TTC549 (cell line): ENCODE results near the gene CFAP77.
"Not testable (repeated sequence)": the region's sequence is repeated elsewhere in the genome, so short reads cannot be mapped to it uniquely, and the experiment has no call there.

ENCODE experiments used
- FAIRE-seq: peaks from 2 replicates; lab custom pipeline; 2012; peaks lifted over from hg19 to GRCh38; lab: Jason Lieb, UNC

Gene CFAP77

GRCh38 chr9:132547976-132548730 lies 138.1 kb downstream of the CFAP77 start:
- no peak for FAIRE-seq

DNA sequence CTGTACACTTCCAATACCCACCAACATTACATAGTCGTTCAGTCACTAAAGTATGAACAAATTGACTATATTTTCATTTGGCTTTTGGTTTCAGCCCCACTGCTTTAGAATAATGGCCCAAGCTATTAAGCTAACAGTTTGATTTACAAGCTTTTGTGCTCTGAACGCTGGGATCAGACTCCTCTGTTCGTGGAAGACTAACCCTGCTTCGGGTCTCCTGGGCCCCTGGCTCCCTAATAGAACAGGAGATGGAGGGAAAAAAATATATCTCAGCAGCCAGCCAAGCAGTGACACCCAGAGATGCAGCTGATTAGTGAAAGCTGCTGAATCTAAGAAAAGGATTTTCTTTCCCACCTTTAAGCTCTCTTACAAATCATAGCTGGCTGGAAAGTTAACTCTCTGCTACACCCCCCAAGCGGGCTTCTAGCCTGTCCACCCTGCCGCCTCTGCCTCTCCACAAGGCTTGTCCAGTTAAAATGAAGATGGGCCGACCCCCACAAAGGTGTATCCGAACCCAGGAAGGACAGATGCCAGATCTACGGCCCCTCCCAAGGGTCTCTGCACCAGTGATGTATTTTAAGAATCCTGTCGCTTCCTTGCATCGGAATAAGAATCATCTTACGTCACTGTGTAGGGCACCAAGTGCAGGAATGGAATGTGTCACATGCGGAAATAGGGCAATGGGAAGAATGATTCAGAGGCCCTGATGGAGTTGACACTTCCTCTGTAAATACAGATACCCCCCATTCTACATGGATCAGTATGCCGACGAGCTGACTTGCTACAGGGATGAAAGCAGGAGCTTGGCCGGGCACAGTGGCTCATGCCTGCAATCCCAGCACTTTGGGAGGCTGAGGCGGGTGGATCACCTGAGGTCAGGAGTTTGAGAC lies 139.0 kb downstream of the CFAP77 start:
- no peak for FAIRE-seq

DNA sequence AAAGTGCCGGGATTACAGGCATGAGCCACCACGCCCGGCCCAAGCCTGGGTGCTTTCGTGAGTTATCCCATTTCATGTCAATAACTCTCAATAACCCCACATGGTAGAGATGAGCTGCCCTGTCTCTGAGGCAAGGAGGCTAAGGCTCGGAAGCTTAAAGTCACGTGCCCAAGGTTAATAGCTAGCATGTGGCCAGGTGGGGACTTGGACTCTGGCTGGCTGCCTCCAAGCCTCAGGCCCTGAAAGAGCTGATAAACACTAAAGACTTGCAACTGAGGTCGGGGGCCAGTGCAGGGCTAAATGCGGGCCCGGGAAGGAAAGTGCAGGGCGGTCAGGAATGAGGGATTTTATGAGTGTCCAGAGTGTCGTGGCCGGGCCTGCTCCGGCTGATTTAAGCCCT lies 141.5 kb downstream of the CFAP77 start:
- FAIRE-seq = no peak

DNA sequence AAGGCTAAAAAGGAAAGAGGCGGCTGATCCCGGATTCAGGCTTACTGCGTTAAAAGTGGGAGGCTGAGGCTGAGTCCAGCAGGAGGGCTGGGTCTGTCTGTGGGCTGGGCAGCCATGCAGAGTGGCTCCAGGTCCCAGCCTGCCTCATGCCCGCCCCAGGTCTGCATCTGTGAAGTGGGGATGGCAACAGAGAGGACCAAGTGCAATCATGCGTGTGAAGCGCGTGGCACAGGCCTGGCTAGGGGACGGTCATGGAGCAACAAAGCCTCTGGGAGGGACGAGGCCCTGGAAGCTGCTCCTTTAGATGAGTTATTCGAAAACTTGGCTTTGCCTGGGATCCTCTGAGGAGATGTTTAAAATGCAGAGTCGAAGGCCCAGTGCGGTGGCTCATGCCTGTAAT lies 142.0 kb downstream of the CFAP77 start:
- FAIRE-seq = no peak

- no peak for FAIRE-seq
These were observed 144.7 kb downstream of the CFAP77 start for GRCh38 chr9:132554755-132555154.

DNA sequence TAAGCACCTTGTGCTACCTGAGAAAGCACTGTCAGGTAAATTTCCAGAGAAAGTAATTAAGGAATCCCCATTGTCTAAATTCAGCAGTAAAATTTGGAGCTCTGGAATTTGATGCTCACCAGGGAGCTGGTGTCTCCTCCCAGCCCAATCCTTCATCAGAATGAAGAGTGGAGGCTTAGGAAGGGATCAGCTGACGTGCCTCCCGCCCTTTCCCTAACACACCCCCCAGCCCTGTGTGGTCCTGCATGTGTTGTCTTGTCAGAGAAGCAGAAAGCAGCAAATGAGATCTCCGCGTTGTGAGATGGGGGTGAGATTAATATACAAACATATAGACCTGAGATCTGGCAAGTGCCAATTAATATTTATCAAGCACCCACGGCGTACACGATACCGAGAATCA lies 145.5 kb downstream of the CFAP77 start:
- FAIRE-seq = no peak

- FAIRE-seq = no peak
These were observed 146.2 kb downstream of the CFAP77 start for GRCh38 chr9:132556235-132556634.

DNA sequence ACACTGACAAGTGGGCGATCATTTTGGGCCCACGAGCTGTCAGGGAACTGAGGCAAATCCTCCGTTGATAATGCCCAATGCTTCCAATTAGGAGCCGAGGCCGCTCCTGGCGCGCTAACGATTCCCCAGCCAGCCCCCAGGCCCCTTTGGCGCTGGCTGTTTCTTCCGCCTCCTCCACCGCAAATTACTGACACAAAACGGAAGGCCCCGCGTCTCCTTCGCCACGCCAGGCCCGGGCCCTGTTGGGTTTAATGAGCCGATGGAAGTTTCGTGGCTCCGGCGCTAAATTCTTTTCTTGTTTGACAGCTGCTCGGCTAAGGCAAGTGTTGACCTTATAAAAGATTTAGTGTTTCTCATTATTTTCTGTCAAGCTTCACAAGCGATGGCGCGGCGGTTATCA lies 146.7 kb downstream of the CFAP77 start:
- FAIRE-seq = no peak

GRCh38 chr9:132557159-132557558 lies 147.1 kb downstream of the CFAP77 start:
- FAIRE-seq = no peak

DNA sequence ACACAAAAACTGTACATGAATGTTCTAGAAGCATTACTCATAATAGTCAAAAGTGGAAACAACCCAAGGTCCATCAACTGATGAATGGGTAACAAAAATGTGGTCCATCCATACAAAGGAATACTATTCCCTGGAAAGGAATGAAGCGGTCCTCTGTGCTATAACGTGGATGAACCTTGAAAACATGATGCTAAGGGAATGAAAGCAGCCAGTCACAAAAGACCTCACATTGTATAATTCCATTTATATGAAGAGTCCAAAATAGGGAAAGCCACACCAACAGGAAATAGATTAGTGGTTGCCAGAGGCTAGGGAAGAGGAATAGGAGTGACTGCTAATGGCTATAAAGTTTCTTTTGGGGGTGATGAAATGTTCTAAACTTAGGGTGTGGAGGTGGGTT lies 149.7 kb downstream of the CFAP77 start:
- no peak for FAIRE-seq

DNA sequence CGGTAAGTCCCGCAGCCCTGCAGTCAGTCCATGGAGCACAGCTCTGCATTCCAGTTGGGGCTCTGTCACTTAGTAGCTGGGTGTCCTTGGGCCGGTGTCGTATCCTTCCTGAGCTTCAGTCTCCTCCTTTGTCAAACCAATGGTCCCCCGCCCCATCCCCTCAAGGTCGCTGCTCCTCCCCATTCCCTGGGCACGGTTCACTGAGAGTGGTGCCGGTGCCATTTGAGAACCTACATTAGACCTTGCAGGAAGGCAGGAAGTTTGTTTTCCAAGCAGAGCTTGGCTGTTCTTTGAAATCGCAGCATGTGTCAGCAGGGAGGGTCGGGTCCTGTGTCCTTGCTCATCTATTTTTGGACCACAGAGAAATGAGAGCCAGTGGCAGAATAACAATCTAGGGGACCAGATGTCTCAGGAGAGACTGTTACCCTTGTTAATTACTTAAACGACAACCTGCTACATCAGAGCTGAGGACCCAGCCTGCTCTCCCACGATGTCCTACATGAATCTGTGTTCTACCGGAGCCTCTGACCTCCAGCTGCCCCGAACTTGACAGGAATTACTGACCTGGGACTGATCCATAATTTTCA lies 150.7 kb downstream of the CFAP77 start:
- FAIRE-seq = no peak

GRCh38 chr9:132562306-132562573 lies 152.2 kb downstream of the CFAP77 start:
- FAIRE-seq = no peak

DNA sequence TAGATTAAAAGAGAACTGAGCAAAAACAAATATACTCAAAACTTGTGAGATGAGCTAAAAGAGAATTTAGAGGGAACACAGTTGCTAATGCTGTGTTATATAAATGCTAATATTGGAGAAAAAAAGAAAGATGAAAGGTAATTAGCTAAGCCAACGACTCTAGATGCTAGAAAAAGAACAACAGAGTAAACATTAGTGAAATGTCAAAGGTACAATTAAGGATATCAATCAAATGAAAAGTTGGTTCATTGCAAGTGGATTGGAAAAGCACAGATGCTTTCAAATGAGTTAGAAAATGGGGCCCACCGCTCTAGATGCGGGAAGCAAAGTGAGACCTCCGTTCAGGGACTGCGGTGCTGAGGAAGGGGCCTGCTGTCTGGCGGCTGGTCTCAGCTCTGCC lies 154.5 kb downstream of the CFAP77 start:
- no peak for FAIRE-seq

DNA sequence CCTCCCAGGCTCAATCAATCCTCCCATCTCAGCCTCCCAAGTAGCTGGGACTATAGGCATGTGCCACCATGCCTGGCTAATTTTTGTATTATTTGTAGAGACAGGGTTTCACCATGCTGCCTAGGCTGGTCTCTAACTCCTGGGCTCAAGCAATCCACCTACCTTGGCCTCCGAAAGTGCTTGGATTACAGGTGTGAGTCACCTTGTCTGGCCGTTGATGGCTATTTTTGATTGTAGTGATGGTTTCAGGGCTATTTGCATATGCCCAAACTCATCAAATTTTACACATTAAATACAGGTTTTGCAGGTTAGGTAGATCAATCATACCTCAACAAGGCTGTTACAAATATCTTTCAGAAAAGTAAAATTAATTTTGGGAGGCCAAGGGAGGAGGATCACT lies 158.8 kb downstream of the CFAP77 start:
- FAIRE-seq = not testable (repeated sequence)

GRCh38 chr9:132571806-132572600 lies 162.0 kb downstream of the CFAP77 start:
- no peak for FAIRE-seq

- no peak for FAIRE-seq
These were observed 162.9 kb downstream of the CFAP77 start for GRCh38 chr9:132572921-132573320.

DNA sequence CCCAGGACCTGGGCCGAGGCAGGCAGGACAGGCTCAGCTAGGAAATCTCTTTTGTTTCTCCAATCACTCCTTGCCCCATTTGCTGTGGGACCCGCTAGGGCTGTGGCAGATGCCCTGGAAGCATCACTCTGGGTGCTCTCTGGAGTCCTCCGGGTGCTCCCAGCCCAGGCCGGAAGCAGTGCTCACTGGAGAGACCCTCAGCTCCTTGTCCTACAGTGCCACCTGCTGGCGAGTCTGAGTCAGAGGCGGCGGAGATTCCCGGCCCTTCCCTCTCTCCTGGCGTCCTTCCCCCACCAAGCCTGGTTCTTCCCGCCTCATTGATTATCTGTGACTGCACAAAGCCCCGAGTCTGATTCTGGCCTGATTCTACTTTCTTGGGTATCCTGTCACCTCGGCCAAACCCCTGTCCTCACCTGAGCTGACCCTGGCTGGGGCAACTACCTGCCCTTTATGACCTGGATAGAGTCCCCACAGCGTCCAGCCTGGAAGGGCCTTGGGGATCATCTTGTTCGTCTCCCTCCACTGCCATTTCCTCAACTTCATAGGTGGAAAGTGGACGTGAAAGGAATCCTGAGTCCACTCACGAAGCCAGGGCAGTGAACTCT lies 165.1 kb downstream of the CFAP77 start:
- no peak for FAIRE-seq

- no peak for FAIRE-seq
These were observed 165.8 kb downstream of the CFAP77 start for GRCh38 chr9:132575811-132576210.

GRCh38 chr9:132577119-132577518 lies 167.1 kb downstream of the CFAP77 start:
- no peak for FAIRE-seq

GRCh38 chr9:132578367-132578932 lies 168.4 kb downstream of the CFAP77 start:
- no peak for FAIRE-seq

- no peak for FAIRE-seq
These were observed 169.4 kb downstream of the CFAP77 start for GRCh38 chr9:132579427-132579798.

DNA sequence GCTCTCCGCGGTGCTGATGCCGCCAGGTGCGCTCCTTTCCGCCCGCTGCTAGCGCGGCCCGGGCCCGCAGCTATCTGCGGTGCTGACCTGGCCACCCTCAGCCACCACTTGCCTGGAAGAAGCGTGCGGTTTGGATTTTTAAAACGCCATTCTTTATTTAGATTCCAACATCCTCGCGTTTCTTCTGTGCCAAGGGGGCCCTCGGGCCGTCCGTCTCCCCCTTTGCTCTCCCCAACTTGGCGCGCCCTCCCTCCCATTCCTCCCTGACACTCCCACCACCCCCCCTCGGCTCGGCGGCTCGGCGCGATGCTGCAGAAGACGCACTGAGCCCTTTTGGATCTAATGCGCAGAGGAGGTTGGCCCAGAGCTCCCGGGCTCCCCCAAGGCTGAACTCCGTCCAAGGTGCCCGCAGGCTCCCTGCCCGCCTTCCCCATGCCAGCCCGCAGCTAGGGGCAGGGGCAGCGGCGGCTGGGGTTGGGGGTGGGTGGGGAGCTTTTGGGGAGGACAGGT lies 172.3 kb downstream of the CFAP77 start, which contains the start of gene BARHL1:
TSS of gene BARHL1 (plus strand) at position 331 of the 510 bp plus-strand sequence. CDS start 192 bp downstream, outside the sequence.
- no peak for FAIRE-seq
